Kidney (tissue), 2 donors: Measurements from ENCODE around the gene NOP14. TPM values are rescaled to one million over a fixed set of nuclear protein-coding genes. Genes with fewer than 3 reads are reported as not detected.

Experiments used
- polyA plus RNA-seq: library from polyadenylated mRNA; stranded (reverse); fragments of 350-450 nt; fragmentation: Illumina TruSeq; extraction: RNeasy Lipid Tissue Mini Kit (QIAGEN cat#74804); gene quantifications from one replicate; pipeline ENCODE4 v1.2.3, GENCODE V29; 2014; ENCODE audit warnings: low read depth, low replicate concordance; ENCODE audit not compliant: insufficient read depth
- total RNA-seq: library from RNA; stranded (reverse); fragmentation: NEBNext Ultra II Directional; extraction: Animal tissue kit (Norgen Biotek cat#: 25700); gene quantifications from one replicate; pipeline ENCODE4 v1.2.1, GENCODE V29; 2021
- donor health status: DM: yes; HTN: yes; CAD: no.

Gene NOP14
- total and polyA plus RNA-seq, 2 donors from 2014 or later, result 15.1 to 22.0 TPM

Other genes with a start within 250 kb of the NOP14 start
- gene TNIP2, start 207.1 kb downstream of the NOP14 start, total RNA-seq, result 44.4 TPM
- gene TNIP2, start 207.1 kb downstream of the NOP14 start, polyA plus RNA-seq, result 43.1 TPM
- gene SH3BP2, start 170.3 kb downstream of the NOP14 start, total RNA-seq, result 128 TPM
- gene SH3BP2, start 170.3 kb downstream of the NOP14 start, polyA plus RNA-seq, result 27.3 TPM
- gene ADD1, start 119.6 kb downstream of the NOP14 start, total RNA-seq, result 313 TPM
- gene ADD1, start 119.6 kb downstream of the NOP14 start, polyA plus RNA-seq, result 232 TPM
- 4.3 TPM for gene GRK4, start 165 bp upstream of the NOP14 start, total RNA-seq
- 4.3 TPM for gene GRK4, start 165 bp upstream of the NOP14 start, polyA plus RNA-seq
- gene HTT-AS, start 111.1 kb upstream of the NOP14 start, total RNA-seq, result not detected
- not detected for gene HTT-AS, start 111.1 kb upstream of the NOP14 start, polyA plus RNA-seq
- gene HTT, start 111.3 kb upstream of the NOP14 start, total RNA-seq, result 64.0 TPM
- 7.2 TPM for gene HTT, start 111.3 kb upstream of the NOP14 start, polyA plus RNA-seq